ENCODE measurements around the gene VTA1. TPM values are rescaled to one million over a fixed set of nuclear protein-coding genes. Genes with fewer than 3 reads are reported as not detected.
"Not testable (repeated sequence)": the region's sequence is repeated elsewhere in the genome, so short reads cannot be mapped to it uniquely, and the experiment has no call there.

The VTA1 gene
- total and polyA plus RNA-seq, 2 of the 13 experiments (the other 11 are each of a cell fraction or from before 2014, with no cell fraction given) = 70.7 to 89.1 TPM

GRCh38 chr6:142104820-142105219 lies 42.2 kb upstream of the VTA1 start:
- H3K27ac ChIP-seq (ENCODE audit: extremely low read length, insufficient read depth, low read length); H3K4me3 ChIP-seq (replicated peaks in 1 of 3; ENCODE audit: insufficient read depth in 1 of 3, low read depth in 2 of 3, low read length in 3 of 3); H4K20me1 ChIP-seq (ENCODE audit: insufficient read depth, low read length); H3K79me2 ChIP-seq (ENCODE audit: insufficient read depth, low read length); CTCF ChIA-PET (ENCODE audit: low intra/inter-chr PET ratio, low total read pairs); POLR2A ChIA-PET; H3K4me2 ChIP-seq (ENCODE audit: low read depth, low read length); intact Hi-C loops (cut with micrococcal nuclease; ENCODE audit: unreplicated experiment); H3K4me1 ChIP-seq (ENCODE audit: insufficient read depth, low read length); FAIRE-seq; H3K36me3 ChIP-seq (replicated peaks in 1 of 2; ENCODE audit: control insufficient read depth in 1 of 2, insufficient read depth in 2 of 2, low read length in 2 of 2); H3K9ac ChIP-seq (ENCODE audit: insufficient read depth, low read depth, low read length); H3K9me3 ChIP-seq (ENCODE audit: low read length); ATAC-seq; DNase-seq (ENCODE audit: low spot score); H2AFZ ChIP-seq (ENCODE audit: low read length); H3K27me3 ChIP-seq (ENCODE audit: control insufficient read depth in 1 of 2, insufficient read depth in 2 of 2, low read length in 2 of 2); BruUV-seq (replicated peaks): not testable (repeated sequence)
- 21% methylated on average over 5 of the region's 5 CpGs for WGBS (ENCODE audit: low lambda C conversion rate)
- in situ Hi-C loops (cut with HindIII; ENCODE audit: extremely low pct_ligation_motif_present, low pct_unique_long_range_greater_than_20kb) = loop anchor here (5.0 kb wide), 1 partner anchor 423 kb away; no protein-coding TSS in a partner anchor

- H3K27me3 ChIP-seq (ENCODE audit: control insufficient read depth in 1 of 2, insufficient read depth in 2 of 2, low read length in 2 of 2); POLR2A ChIA-PET; H3K4me3 ChIP-seq (replicated peaks in 1 of 3; ENCODE audit: insufficient read depth in 1 of 3, low read depth in 2 of 3, low read length in 3 of 3); H4K20me1 ChIP-seq (ENCODE audit: insufficient read depth, low read length); H3K9me3 ChIP-seq (ENCODE audit: low read length); BruUV-seq (replicated peaks); DNase-seq (ENCODE audit: low spot score); H3K36me3 ChIP-seq (replicated peaks in 1 of 2; ENCODE audit: control insufficient read depth in 1 of 2, insufficient read depth in 2 of 2, low read length in 2 of 2); intact Hi-C loops (cut with micrococcal nuclease; ENCODE audit: unreplicated experiment); H3K9ac ChIP-seq (ENCODE audit: insufficient read depth, low read depth, low read length); H3K79me2 ChIP-seq (ENCODE audit: insufficient read depth, low read length); FAIRE-seq; H2AFZ ChIP-seq (ENCODE audit: low read length); H3K4me2 ChIP-seq (ENCODE audit: low read depth, low read length); H3K27ac ChIP-seq (ENCODE audit: extremely low read length, insufficient read depth, low read length); ATAC-seq; H3K4me1 ChIP-seq (ENCODE audit: insufficient read depth, low read length): not testable (repeated sequence)
- CTCF ChIA-PET (ENCODE audit: low intra/inter-chr PET ratio, low total read pairs) = interaction anchor here (3.9 kb wide), 1 partner anchor 121 kb away, joined by 30 read pairs; no protein-coding TSS in a partner anchor
- WGBS (ENCODE audit: low lambda C conversion rate) = 26% methylated on average over 9 of the region's 9 CpGs
- in situ Hi-C loops (cut with HindIII; ENCODE audit: extremely low pct_ligation_motif_present, low pct_unique_long_range_greater_than_20kb) = loop anchor here (10.0 kb wide), 1 partner anchor 126 kb away; no protein-coding TSS in a partner anchor
Observed at GRCh38 chr6:142110820-142111219, 36.2 kb upstream of the VTA1 start.

Data from HepG2 (cell line).